Erythroblast (primary cell): ENCODE data around the gene DVL2.

Experiments
- DNase-seq, 2 experiments: peaks; one replicate each; lab custom pipeline; 2025; lab: John Stamatoyannopoulos, UW
- GATA1 ChIP-seq: IDR thresholded peaks from 2 replicates; pipeline ENCODE4 v1.6.1; 2011; ENCODE audit warnings: low read depth, mild to moderate bottlenecking, control low read depth, low read length, moderate library complexity
- POLR2A ChIP-seq: IDR thresholded peaks from 2 replicates; pipeline ENCODE4 v1.6.1; 2011; ENCODE audit warnings: mild to moderate bottlenecking, low read length

Gene DVL2

DNA sequence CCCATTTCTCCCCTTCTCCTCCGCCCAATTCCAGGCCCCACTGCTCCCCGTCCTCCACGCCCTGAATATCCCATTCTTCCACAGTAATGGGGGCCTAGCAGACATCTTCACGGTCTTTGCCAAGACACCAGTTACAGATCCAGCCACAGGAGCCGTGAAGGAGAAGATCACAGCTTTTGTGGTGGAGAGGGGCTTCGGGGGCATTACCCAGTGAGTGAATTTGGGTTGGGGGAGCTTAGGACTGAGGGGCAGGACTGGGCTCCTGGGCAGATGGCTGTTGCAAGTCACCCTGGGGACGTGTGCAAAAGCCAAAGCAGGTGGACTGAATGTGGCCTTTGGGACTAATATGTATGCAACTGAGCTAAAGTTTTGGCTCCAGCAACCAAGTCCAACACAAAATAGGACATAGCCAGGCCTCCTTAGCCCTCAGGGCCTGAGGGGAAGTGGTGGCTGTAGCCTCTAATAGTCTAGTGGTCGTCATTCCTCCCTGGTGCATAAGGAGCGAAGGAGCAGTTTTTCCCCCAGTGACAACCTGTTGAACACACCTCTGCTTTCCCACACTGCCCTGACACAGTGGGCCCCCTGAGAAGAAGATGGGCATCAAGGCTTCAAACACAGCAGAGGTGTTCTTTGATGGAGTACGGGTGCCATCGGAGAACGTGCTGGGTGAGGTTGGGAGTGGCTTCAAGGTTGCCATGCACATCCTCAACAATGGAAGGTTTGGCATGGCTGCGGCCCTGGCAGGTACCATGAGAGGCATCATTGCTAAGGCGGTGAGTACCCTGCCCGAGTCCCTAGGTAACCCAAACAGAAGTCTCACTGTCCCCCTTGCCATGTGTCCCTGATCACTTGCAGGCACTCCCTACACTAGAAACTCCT is 12.0 kb downstream of the DVL2 start:
- no peak for DNase-seq
- TF ChIP-seq GATA1 (no peak), POLR2A (peak; percentile 32)

DNA sequence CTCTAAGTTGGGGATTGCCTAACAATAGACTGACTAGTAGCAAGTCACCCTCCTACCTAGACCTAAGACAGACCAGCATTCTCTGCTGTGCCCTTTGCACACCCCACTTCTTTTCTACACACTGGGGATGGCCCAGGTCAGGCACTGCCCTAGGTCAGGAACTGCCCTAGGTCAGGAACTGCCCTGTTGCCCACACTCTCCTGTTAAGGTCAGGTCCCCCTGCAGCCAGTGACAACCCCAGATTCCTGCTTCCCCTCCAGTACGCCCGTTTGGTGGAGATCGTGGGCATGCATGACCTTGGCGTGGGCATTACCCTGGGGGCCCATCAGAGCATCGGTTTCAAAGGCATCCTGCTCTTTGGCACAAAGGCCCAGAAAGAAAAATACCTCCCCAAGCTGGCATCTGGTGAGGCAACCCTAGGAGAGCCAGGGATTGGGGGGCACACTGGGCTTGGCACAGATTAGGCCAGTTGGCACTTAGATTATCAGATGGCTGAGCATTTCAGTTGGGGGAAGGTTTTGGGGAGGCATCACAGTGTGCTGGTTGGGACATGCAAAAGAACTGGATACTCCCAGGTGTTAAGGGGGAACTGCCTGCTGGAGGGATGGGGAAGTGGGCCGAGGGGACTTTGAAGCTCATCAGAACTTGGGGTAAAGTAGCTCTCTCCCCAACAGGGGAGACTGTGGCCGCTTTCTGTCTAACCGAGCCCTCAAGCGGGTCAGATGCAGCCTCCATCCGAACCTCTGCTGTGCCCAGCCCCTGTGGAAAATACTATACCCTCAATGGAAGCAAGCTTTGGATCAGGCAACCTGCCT is 12.8 kb downstream of the DVL2 start:
- TF ChIP-seq POLR2A (peak; percentile 36), GATA1 (no peak)
- no peak for DNase-seq

DNA sequence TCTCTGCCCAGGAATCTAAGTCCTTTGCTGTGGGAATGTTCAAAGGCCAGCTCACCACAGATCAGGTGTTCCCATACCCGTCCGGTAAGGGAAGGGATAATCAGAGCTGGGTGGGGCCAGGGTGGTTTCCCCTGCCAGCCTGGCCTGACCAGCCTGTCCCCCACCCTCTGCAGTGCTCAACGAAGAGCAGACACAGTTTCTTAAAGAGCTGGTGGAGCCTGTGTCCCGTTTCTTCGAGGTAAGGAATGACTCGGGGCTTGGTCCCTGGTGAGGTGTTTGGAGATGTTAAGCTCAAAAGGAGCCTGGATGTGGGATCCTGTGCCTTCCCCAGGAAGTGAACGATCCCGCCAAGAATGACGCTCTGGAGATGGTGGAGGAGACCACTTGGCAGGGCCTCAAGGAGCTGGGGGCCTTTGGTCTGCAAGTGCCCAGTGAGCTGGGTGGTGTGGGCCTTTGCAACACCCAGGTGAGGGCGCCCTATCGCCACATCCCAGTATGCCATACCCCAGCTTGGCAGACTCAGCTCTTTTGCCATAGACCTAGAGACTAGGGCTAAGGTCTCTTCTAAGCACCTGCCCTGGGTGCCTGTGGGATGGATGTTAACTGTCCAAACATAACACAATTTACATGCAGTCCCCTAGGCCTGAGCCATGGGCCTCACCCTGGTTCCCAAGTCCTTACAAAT is 13.6 kb downstream of the DVL2 start:
- no peak for TF ChIP-seq GATA1
- peak; percentile 78 to 81 for DNase-seq

DNA sequence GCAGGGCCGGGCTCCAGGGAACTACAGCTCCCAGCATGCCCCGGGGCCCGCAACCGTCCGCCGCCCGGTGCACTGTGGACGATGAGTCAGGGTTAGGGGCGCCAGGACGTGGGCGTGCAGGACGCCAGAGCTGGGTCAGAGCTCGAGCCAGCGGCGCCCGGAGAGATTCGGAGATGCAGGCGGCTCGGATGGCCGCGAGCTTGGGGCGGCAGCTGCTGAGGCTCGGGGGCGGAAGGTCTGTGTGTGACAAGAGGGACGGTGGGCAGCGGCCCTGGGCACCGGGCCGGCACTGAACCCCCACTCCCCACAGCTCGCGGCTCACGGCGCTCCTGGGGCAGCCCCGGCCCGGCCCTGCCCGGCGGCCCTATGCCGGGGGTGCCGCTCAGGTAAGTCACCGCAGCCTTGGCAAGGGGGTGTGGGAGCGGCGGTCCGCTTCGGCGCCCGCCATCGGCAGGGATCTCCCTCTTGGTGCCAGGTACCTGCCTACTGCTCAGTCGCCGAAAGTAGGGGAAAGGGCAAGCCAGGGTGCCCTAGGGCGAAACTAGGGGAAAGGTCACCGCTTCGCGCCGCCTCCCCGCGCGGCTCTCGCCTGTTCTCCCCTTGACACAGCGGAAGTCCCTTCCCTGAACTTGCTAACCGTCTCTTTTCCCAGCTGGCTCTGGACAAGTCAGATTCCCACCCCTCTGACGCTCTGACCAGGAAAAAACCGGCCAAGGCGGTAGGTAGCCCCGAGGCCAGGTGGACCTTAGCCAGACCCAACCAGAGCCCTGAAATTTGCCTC is 14.3 kb downstream of the DVL2 start, which contains the start of the genes ACADVL and DLG4:
ACADVL (plus strand) TSS at position 127 of the 781 bp plus-strand sequence; CDS start at position 174, 47 bp downstream.
DLG4 (minus strand) TSS at position 25 of the 781 bp plus-strand sequence.
- TF ChIP-seq GATA1 (no peak), POLR2A (peak; percentile 75)
- DNase-seq = peak; percentile 84 to 92

DNA sequence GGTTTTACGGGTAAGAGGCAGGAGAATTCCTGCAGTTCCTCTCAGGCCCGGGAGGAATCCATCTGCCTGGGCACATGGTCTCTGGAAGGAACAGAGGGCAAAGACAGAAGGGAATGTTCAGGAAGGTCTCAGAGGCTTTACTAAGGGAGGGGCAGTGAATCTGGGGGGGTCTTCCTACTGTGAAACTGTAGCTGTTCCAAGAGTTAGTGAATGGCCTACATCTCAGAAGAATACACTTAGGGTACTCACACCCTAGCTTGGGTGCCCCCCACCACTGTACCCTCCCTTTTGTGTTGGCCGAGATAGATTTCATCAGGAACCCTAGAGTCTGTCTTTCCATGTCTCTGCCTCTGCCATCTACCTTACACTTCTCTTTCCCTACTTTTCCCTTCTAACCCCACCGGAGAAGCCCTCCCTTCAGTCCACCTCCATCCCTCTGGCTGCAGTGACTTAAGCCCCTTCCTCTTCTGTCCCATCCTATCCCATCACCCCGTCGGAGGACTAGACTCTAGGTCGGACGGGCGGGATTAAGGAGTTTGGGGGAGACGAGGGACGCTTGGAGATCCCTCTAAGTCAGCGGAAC is 15.0 kb downstream of the DVL2 start:
- DNase-seq = no peak
- no peak for TF ChIP-seq POLR2A
- TF ChIP-seq GATA1 = no peak

DNA sequence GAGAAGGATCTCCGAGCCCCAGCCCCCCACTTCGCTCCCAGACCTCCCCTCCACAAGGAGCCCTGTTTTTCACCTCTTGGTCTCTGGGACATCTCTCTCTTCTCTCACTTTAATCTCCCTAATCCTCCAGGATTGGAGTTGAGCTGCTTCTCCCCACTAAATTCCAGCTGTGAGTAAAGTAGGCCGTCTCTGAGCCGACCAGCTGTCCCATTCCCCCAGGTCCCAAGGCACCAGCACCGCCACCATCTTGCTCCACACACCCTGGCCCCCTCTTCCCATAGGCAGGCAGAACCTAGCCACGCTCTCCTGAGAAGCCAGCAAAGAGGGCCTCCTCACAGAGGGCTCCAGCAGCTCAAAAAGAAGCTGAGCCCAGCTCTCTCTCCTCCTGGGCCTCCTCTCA is 15.6 kb downstream of the DVL2 start:
- DNase-seq = no peak
- TF ChIP-seq GATA1 (no peak), POLR2A (no peak)

DNA sequence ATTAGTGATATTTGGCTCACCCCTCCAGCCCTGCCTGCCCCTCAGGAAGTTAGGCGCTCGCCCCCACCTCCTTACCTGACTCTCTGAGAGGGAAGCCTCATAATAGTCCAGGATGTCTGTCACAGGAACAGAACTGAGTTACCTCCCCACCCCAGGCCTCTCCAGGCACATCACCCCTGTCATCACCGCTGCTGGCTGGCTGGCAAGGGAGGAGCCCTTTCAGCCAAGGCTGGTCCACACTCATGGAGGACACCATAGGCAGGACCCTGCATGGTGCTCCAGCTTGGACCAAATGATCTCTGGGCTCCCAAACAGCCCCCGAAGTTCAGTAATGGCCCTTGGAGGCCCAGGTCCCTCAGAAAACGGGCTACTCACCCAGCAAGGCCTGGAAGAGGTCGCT is 16.2 kb downstream of the DVL2 start:
- no peak for TF ChIP-seq GATA1
- peak; percentile 15 for TF ChIP-seq POLR2A
- DNase-seq = no peak

DNA sequence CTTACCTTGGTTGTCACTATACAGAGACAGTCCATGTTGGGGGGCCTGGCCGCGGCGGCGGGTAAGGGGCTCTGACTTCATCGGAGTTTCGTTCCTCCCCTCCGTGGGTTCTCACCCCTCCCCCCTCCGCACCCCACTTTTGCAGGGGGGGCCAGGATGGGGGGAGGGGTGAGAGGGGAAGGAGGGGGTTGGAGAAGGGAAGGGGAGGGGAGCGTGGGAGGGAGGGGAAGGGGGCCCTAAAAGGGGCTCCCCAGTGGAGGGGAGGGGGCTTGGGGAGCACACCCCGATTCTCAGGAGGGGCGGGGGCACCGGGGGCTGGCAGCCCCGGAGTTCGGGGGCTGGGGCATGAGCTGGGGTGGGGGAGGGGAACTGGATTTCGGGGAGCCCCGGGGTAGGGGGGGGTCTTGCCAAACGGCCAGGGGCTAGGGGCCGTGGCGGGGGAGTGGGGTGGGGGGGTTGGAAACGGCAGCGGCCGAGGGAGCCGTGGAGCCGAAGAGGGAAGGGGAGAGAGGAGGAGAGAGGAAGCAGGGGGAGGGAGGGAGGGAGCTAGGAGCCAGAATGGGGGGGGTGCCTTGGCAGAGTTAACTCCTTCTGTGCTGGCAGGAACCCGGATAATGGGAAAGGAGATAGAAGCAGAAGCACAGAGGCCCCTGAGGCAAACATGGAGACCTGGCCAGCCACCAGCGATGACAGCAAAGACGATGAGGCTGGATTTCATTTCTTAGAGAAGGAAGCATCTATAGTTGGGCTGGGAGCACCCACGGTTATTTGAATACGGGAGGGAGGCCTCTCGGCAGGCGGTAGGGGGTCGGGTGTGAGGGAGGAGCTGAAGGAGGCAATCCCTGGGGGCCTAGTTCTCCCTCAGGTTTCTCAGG is 17.0 kb downstream of the DVL2 start:
- TF ChIP-seq GATA1 = no peak
- TF ChIP-seq POLR2A = no peak
- DNase-seq = peak; percentile 56 to 61

DNA sequence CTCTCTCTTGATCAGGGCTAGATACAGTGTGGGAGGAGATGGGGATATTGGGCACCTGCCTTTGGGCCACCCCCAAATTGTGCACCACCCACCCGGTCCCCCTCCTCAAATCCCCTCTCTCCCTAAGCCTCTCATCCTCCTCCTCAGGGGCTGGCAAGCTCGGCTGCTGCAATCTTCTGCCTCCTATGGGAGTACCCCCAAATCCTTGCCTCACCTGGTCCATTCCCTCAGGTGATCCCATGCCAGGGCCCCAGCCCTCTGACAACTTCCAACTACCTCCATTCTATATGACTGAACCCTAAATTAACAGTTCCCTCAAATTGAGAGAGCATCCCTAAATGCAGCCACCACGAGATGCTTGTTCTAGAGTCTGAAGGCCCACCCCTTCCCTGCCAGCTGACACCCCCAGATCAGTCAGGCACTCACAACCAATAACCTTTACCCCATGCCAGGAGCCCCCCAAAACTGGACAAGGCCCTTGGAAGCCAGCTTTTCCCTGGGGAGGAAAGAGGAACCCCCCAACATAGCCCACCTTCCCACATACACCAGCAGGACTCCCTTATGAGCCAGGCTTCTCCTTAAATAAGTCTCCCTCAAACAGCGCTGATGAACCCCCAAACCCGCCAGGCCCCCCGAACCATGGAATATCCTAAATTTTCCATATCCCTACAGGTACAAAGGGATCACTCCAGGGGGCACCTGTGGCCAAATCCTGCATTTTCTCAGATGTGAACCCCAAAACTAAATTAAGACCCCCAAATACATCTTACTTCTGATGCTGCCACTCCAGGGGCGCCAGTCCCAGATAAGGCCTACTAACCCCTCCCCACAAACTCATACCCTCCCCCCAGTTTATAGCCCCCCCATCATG is 17.8 kb downstream of the DVL2 start:
- DNase-seq = no peak
- TF ChIP-seq GATA1 (no peak), POLR2A (no peak)

DNA sequence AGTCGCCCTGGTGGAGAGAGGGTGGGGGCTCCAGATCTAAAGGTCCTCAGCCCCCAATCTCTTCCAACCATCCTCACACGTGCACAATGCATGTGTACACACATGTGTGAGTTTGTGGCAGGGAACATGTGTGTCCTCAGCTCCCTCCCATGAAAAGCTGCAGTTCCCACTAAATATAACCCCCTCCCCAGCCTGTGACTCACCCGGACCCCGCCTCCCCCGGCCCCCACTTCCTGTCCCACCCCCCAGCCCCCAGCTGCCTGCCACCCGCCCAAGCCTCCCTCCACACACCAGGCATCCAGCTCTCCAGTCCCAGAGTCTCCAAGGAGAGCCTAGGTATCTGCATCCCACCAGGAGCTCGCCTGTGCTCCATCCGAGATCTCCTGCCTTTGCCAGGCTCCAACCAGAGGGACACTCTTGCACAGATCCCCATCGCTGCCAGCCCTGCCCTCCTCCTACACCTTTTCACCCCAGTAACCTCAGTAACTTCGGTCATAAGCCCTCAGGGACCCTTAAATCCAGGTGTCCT is 18.6 kb downstream of the DVL2 start:
- TF ChIP-seq GATA1 (no peak), POLR2A (no peak)
- DNase-seq = no peak
